Renal cortex interstitium (tissue), 3 donors: ENCODE measurements around the gene RPL18A. TPM values are rescaled to one million over a fixed set of nuclear protein-coding genes. Genes with fewer than 3 reads are reported as not detected.

Source experiments
- polyA plus RNA-seq, 3 donors: library from polyadenylated mRNA; unstranded; fragments of 120-200 nt; gene quantifications; one replicate each; pipeline ENCODE4 v1.2.1, GENCODE V29; 2013; ENCODE audit not compliant: insufficient read length in 3 of 3

RPL18A gene
- polyA plus RNA-seq, 3 donors = 861 to 1,272 (median 1,083) TPM

Other genes starting within 250 kb of the RPL18A start
- under 1 TPM; 0.18 to 0.26 (median 0.19) TPM for gene UNC13A, start 171.6 kb upstream of the RPL18A start, polyA plus RNA-seq
- gene MAP1S, start 140.4 kb upstream of the RPL18A start, polyA plus RNA-seq = 10 to 100 TPM; 33.9 to 40.7 (median 39.4) TPM
- gene FCHO1, start 108.4 kb upstream of the RPL18A start, polyA plus RNA-seq = 1 to 10 TPM; 2.2 to 3.1 (median 2.4) TPM
- gene B3GNT3, start 64.8 kb upstream of the RPL18A start, polyA plus RNA-seq = 1 to 10 TPM; 7.3 to 8.8 (median 7.4) TPM
- gene INSL3, start 38.4 kb upstream of the RPL18A start, polyA plus RNA-seq = under 1 TPM; 0.25 to 0.75 (median 0.61) TPM
- gene JAK3, start 11.9 kb upstream of the RPL18A start, polyA plus RNA-seq = 1 to 10 TPM; 3.2 to 4.5 (median 3.3) TPM
- gene SLC5A5, start 12.0 kb downstream of the RPL18A start, polyA plus RNA-seq = under 1 TPM; 0.05 to 0.07 (median 0.06) TPM
- gene CCDC124, start 73.1 kb downstream of the RPL18A start, polyA plus RNA-seq = 10 to 100 TPM; 46.5 to 87.2 (median 70.7) TPM
- gene KCNN1, start 107.2 kb downstream of the RPL18A start, polyA plus RNA-seq = 1 to 10 TPM; 4.8 to 8.4 (median 5.7) TPM
- 1 to 10 TPM; 3.4 to 7.5 (median 3.8) TPM for gene ARRDC2, start 148.3 kb downstream of the RPL18A start, polyA plus RNA-seq
- under 1 TPM; 0.16 to 0.44 (median 0.23) TPM for gene IL12RB1, start 227.0 kb downstream of the RPL18A start, polyA plus RNA-seq
- 1 to 10 TPM; 4.6 to 9.2 (median 5.5) TPM for gene MAST3, start 237.9 kb downstream of the RPL18A start, polyA plus RNA-seq